Gastrocnemius medialis (tissue), 4 donors: ENCODE results near the gene NPM1. TPM values are rescaled to one million over a fixed set of nuclear protein-coding genes. Genes with fewer than 3 reads are reported as not detected.

ENCODE experiments used
- ATAC-seq, 2 donors: fragments of 150-250 bp; one replicate each; pipeline ENCODE4 v1.9.1; 2016
- DNase-seq, 2 donors: peaks; one replicate each; pipeline ENCODE4 v3.0.0-alpha.2; 2019
- H3K27ac ChIP-seq, 4 donors: fragments of 200-600 bp; sonication (generic); 1 replicate in 1 of 4; 2 replicates in 3 of 4; pipeline ENCODE4 v1.5.1; 2016 to 2018; ENCODE audit warnings: mild to moderate bottlenecking in 2 of 4, moderate library complexity in 1 of 4
- H3K27me3 ChIP-seq, 3 donors: fragments of 200-600 bp; sonication (generic) in 2 of 3; 1 replicate in 1 of 3; 2 replicates in 2 of 3; pipeline versions ENCODE4 v1.5.1 to v1.6.0; 2016 to 2019; ENCODE audit warnings: mild to moderate bottlenecking in 1 of 3, moderate library complexity in 1 of 3
- H3K36me3 ChIP-seq, 2 donors: fragments of 200-600 bp; sonication (generic) in 1 of 2; one replicate each; pipeline ENCODE4 v1.5.1; 2017 to 2018
- H3K4me1 ChIP-seq, 2 donors: fragments of 200-600 bp; sonication (generic) in 1 of 2; one replicate each; pipeline ENCODE4 v1.5.1; 2016 to 2017; ENCODE audit warnings: mild to moderate bottlenecking in 2 of 2
- H3K4me3 ChIP-seq, 4 donors: fragments of 200-600 bp; sonication (generic) in 3 of 4; 1 replicate in 1 of 4; 2 replicates in 3 of 4; pipeline ENCODE4 v1.5.1; 2016 to 2019; ENCODE audit warnings: mild to moderate bottlenecking in 2 of 4
- H3K9me3 ChIP-seq, 3 donors: fragments of 200-600 bp; sonication (generic) in 2 of 3; 1 replicate in 1 of 3; 2 replicates in 2 of 3; pipeline ENCODE4 v1.5.1; 2016 to 2019
- CTCF ChIP-seq, 5 experiments: fragments of 450-650 bp in 3 of 5; fragments of 200-600 bp in 2 of 5; sonication (generic) in 2 of 5; IDR thresholded peaks in 4 of 5; conservative IDR thresholded peaks in 1 of 5; 1 replicate in 4 of 5; 2 replicates in 1 of 5; pipeline ENCODE4 v1.5.1; 2016 to 2019; ENCODE audit warnings: antibody characterized with exemption in 5 of 5, mild to moderate bottlenecking in 3 of 5, moderate library complexity in 3 of 5
- POLR2A ChIP-seq, 2 donors: fragments of 450-650 bp; IDR thresholded peaks; one replicate each; pipeline ENCODE4 v1.6.1; 2017; ENCODE audit warnings: antibody characterized with exemption in 2 of 2, mild to moderate bottlenecking in 2 of 2, moderate library complexity in 2 of 2
- in situ Hi-C, 4 donors: fragments of 200-750 bp; cut with MboI; loops; one replicate each; pipeline versions ENCODE4 v1.15.0 to v1.8.0; 2017; ENCODE audit warnings: low sequenced_read_pairs in 4 of 4
- intact Hi-C: fragments of 100-400 bp; cut with DNase I; formaldehyde crosslinking; loops from one replicate; pipeline ENCODE4 v1.15.1; 2023; ENCODE audit warnings: low total_unique reads
- total RNA-seq, 4 donors: library from RNA; depleted of rRNA; stranded (reverse); fragments of >200 nt; gene quantifications; one replicate each; pipeline versions ENCODE4 v1.1.0 to v1.2.3, GENCODE V29; 2016

The NPM1 gene
- total RNA-seq, 4 donors from 2014 or later, result 277 to 651 (median 413) TPM

GRCh38 chr5:171422902-171423663 is 35.4 kb downstream of the NPM1 start:
- Histone ChIP-seq H3K27me3 (peaks cover 0 to 6% (median 0%) of the 10 kb centered on the region in 3 donors), H3K27ac (no peak overlapping the region), H3K36me3 (no peaks in the 10 kb centered on the region), H3K4me3 (no peak overlapping the region), H3K4me1 (peaks cover 20 to 21% of the 10 kb centered on the region in 2 donors), H3K9me3 (no peaks in the 10 kb centered on the region)
- in situ Hi-C loops, result loop anchor here (25.0 kb wide), 2 partner anchors 464 to 614 kb away; no protein-coding TSS in a partner anchor
- intact Hi-C loops, result no loop called here
- no peak for TF ChIP-seq CTCF (IDR thresholded peaks at IDR 0.05 in 4 of 5, conservative IDR thresholded peaks at IDR 0.05 in 1 of 5)
- TF ChIP-seq POLR2A (IDR thresholded peaks at IDR 0.05), result no peak
- DNase-seq (no peak), ATAC-seq (no peak)

GRCh38 chr5:171424726-171425125 is 37.1 kb downstream of the NPM1 start:
- Histone ChIP-seq H3K27me3 (no peaks in the 10 kb centered on the region), H3K4me1 (peaks cover 11 to 15% of the 10 kb centered on the region in 2 donors), H3K4me3 (no peak overlapping the region), H3K9me3 (no peaks in the 10 kb centered on the region), H3K36me3 (no peaks in the 10 kb centered on the region), H3K27ac (no peak overlapping the region)
- ATAC-seq (no peak), DNase-seq (no peak)
- intact Hi-C loops (no loop called here), in situ Hi-C loops (loop anchor here (25.0 kb wide), 2 partner anchors 463 to 613 kb away; no protein-coding TSS in a partner anchor)
- no peak for TF ChIP-seq POLR2A (IDR thresholded peaks at IDR 0.05)
- TF ChIP-seq CTCF (IDR thresholded peaks at IDR 0.05 in 4 of 5, conservative IDR thresholded peaks at IDR 0.05 in 1 of 5), result no peak

- ATAC-seq (no peak), DNase-seq (no peak)
- intact Hi-C loops (no loop called here), in situ Hi-C loops (no loop called here)
- Histone ChIP-seq H3K4me1 (peaks cover 6 to 8% of the 10 kb centered on the region in 2 donors), H3K27me3 (no peaks in the 10 kb centered on the region), H3K9me3 (no peaks in the 10 kb centered on the region), H3K27ac (no peak overlapping the region), H3K36me3 (no peaks in the 10 kb centered on the region), H3K4me3 (no peak overlapping the region)
- TF ChIP-seq POLR2A (IDR thresholded peaks at IDR 0.05) (no peak), CTCF (IDR thresholded peaks at IDR 0.05 in 4 of 5, conservative IDR thresholded peaks at IDR 0.05 in 1 of 5) (no peak)
Measured at GRCh38 chr5:171425596-171426244, 38.1 kb downstream of the NPM1 start.

- intact Hi-C loops (no loop called here), in situ Hi-C loops (no loop called here)
- Histone ChIP-seq H3K27me3 (no peaks in the 10 kb centered on the region), H3K4me3 (no peak overlapping the region), H3K36me3 (no peaks in the 10 kb centered on the region), H3K27ac (no peak overlapping the region), H3K4me1 (peaks cover under 1 to 2% of the 10 kb centered on the region in 2 donors), H3K9me3 (no peaks in the 10 kb centered on the region)
- DNase-seq (no peak), ATAC-seq (no peak)
- no peak for TF ChIP-seq POLR2A (IDR thresholded peaks at IDR 0.05)
- no peak for TF ChIP-seq CTCF (IDR thresholded peaks at IDR 0.05 in 4 of 5, conservative IDR thresholded peaks at IDR 0.05 in 1 of 5)
Measured at GRCh38 chr5:171426266-171426665, 38.6 kb downstream of the NPM1 start.
